Natural killer cell treated with Interleukin-12 subunit alpha and Interleukin-12 subunit beta and Interleukin-15 and Interleukin-18, amount 100 ng/mL, for 72 hours (primary cell): ENCODE results near the gene LSS. TPM values are rescaled to one million over a fixed set of nuclear protein-coding genes. Genes with fewer than 3 reads are reported as not detected.
A peak's percentile ranks its signal among the peaks of the same experiment; 100 is the strongest.
"Not testable (repeated sequence)": the region's sequence is repeated elsewhere in the genome, so short reads cannot be mapped to it uniquely, and the experiment has no call there.

Experiments used
- ATAC-seq, 2 donors: fragments of 150-1000 bp; cut with Tn5 transposase in 1 of 2; sonication (Bioruptor Pico), chemical (Tn5 transposase) in 1 of 2; 2 replicates each; pipeline ENCODE4 v1.10.0; 2021
- DNase-seq: peaks from one replicate; pipeline ENCODE4 v3.0.0; 2022; ENCODE audit warnings: low spot score
- H3K27ac Mint-ChIP-seq, 2 donors: 1 replicate in 1 of 2; 2 replicates in 1 of 2; pipeline ENCODE4 v1.8.0; 2022; ENCODE audit warnings: mixed read lengths in 2 of 2, mild to moderate bottlenecking in 1 of 2, moderate library complexity in 1 of 2
- H3K27me3 Mint-ChIP-seq, 2 donors: 1 replicate in 1 of 2; 2 replicates in 1 of 2; pipeline ENCODE4 v1.8.0; 2022; ENCODE audit warnings: mixed read lengths in 2 of 2
- H3K36me3 Mint-ChIP-seq: one replicate; pipeline ENCODE4 v1.8.0; 2022; ENCODE audit warnings: mixed read lengths
- H3K4me1 Mint-ChIP-seq, 2 donors: 1 replicate in 1 of 2; 2 replicates in 1 of 2; pipeline ENCODE4 v1.8.0; 2022; ENCODE audit warnings: low read depth in 2 of 2, mixed read lengths in 2 of 2, mild to moderate bottlenecking in 1 of 2
- H3K4me3 Mint-ChIP-seq: one replicate; pipeline ENCODE4 v1.8.0; 2022; ENCODE audit warnings: mixed read lengths
- H3K9me3 Mint-ChIP-seq: 2 replicates; pipeline ENCODE4 v1.8.0; 2022; ENCODE audit warnings: mixed read lengths
- total RNA-seq, 2 donors: library from RNA; stranded (reverse); gene quantifications; one replicate each; pipeline ENCODE4 v1.2.3, GENCODE V29; 2022

Gene LSS
- total RNA-seq, 2 donors from 2014 or later, result 32.6 to 54.4 TPM

- no peak overlapping the region for H3K27ac Mint-ChIP-seq
- no peaks in the 10 kb centered on the region for H3K36me3 Mint-ChIP-seq
- H3K9me3 Mint-ChIP-seq, result no peaks in the 10 kb centered on the region
- no peak for DNase-seq
- no peaks in the 10 kb centered on the region for H3K4me1 Mint-ChIP-seq
- H3K4me3 Mint-ChIP-seq, result no peak overlapping the region
- no peaks in the 10 kb centered on the region for H3K27me3 Mint-ChIP-seq
- no peak for ATAC-seq
Observed at GRCh38 chr21:46210378-46211136, 18.0 kb downstream of the LSS start.

- no peak overlapping the region for H3K27ac Mint-ChIP-seq
Observed at GRCh38 chr21:46208761-46209721, 19.5 kb downstream of the LSS start.

GRCh38 chr21:46207920-46208591 is 20.5 kb downstream of the LSS start:
- no peak for DNase-seq
- no peak for ATAC-seq
- no peak overlapping the region for H3K27ac Mint-ChIP-seq

More at GRCh38 chr21:46208761-46209721, 19.5 kb downstream of the LSS start:
- DNase-seq, result no peak
- Mint-ChIP-seq H3K9me3 (no peaks in the 10 kb centered on the region), H3K4me3 (no peak overlapping the region), H3K36me3 (no peaks in the 10 kb centered on the region), H3K27me3 (no peaks in the 10 kb centered on the region), H3K4me1 (no peaks in the 10 kb centered on the region)
- ATAC-seq, result no peak

GRCh38 chr21:46207006-46207919 is 21.3 kb downstream of the LSS start:
- DNase-seq (no peak), ATAC-seq (no peak)
- H3K4me1 Mint-ChIP-seq, result no peaks in the 10 kb centered on the region
- H3K27me3 Mint-ChIP-seq, result no peaks in the 10 kb centered on the region
- H3K27ac Mint-ChIP-seq, result no peak overlapping the region
- no peaks in the 10 kb centered on the region for H3K9me3 Mint-ChIP-seq
- no peak overlapping the region for H3K4me3 Mint-ChIP-seq
- no peaks in the 10 kb centered on the region for H3K36me3 Mint-ChIP-seq

More at GRCh38 chr21:46207920-46208591, 20.5 kb downstream of the LSS start:
- no peaks in the 10 kb centered on the region for H3K36me3 Mint-ChIP-seq
- no peaks in the 10 kb centered on the region for H3K4me1 Mint-ChIP-seq
- no peak overlapping the region for H3K4me3 Mint-ChIP-seq
- H3K27me3 Mint-ChIP-seq, result no peaks in the 10 kb centered on the region
- H3K9me3 Mint-ChIP-seq, result no peaks in the 10 kb centered on the region

GRCh38 chr21:46206163-46207005 is 22.2 kb downstream of the LSS start:
- H3K9me3 Mint-ChIP-seq, result no peaks in the 10 kb centered on the region
- peak; percentile 9 to 19 for ATAC-seq
- H3K36me3 Mint-ChIP-seq, result no peaks in the 10 kb centered on the region
- no peak for DNase-seq
- no peaks in the 10 kb centered on the region for H3K27me3 Mint-ChIP-seq
- H3K27ac Mint-ChIP-seq, result no peak overlapping the region
- no peak overlapping the region for H3K4me3 Mint-ChIP-seq
- no peaks in the 10 kb centered on the region for H3K4me1 Mint-ChIP-seq

- H3K36me3 Mint-ChIP-seq, result no peaks in the 10 kb centered on the region
- no peak overlapping the region for H3K4me3 Mint-ChIP-seq
- no peaks in the 10 kb centered on the region for H3K27me3 Mint-ChIP-seq
- no peaks in the 10 kb centered on the region for H3K4me1 Mint-ChIP-seq
- H3K27ac Mint-ChIP-seq, result no peak overlapping the region
- H3K9me3 Mint-ChIP-seq, result no peaks in the 10 kb centered on the region
- ATAC-seq (no peak), DNase-seq (no peak)
Observed at GRCh38 chr21:46205766-46206162, 22.8 kb downstream of the LSS start.

- ATAC-seq (no peak), DNase-seq (no peak)
- no peak overlapping the region for H3K27ac Mint-ChIP-seq
- H3K4me3 Mint-ChIP-seq, result no peak overlapping the region
- no peaks in the 10 kb centered on the region for H3K27me3 Mint-ChIP-seq
- no peaks in the 10 kb centered on the region for H3K36me3 Mint-ChIP-seq
- no peaks in the 10 kb centered on the region for H3K4me1 Mint-ChIP-seq
- H3K9me3 Mint-ChIP-seq, result no peaks in the 10 kb centered on the region
Observed at GRCh38 chr21:46205166-46205565, 23.4 kb downstream of the LSS start.

GRCh38 chr21:46203203-46203600 is 25.4 kb downstream of the LSS start:
- no peak overlapping the region for H3K27ac Mint-ChIP-seq
- DNase-seq, result no peak

GRCh38 chr21:46202592-46203202 is 25.9 kb downstream of the LSS start:
- Mint-ChIP-seq H3K4me3 (no peak overlapping the region), H3K9me3 (no peaks in the 10 kb centered on the region), H3K27me3 (no peaks in the 10 kb centered on the region), H3K4me1 (peaks cover 4 to 5% of the 10 kb centered on the region in 2 donors), H3K36me3 (peaks cover 6% of the 10 kb centered on the region), H3K27ac (no peak overlapping the region)
- ATAC-seq, result no peak
- DNase-seq, result no peak

More at GRCh38 chr21:46203203-46203600, 25.4 kb downstream of the LSS start:
- Mint-ChIP-seq H3K36me3 (peaks cover 6% of the 10 kb centered on the region), H3K9me3 (no peaks in the 10 kb centered on the region), H3K27me3 (no peaks in the 10 kb centered on the region), H3K4me3 (no peak overlapping the region), H3K4me1 (peaks cover 4 to 5% of the 10 kb centered on the region in 2 donors)
- no peak for ATAC-seq

- DNase-seq, H3K36me3 Mint-ChIP-seq, H3K9me3 Mint-ChIP-seq, ATAC-seq, H3K27me3 Mint-ChIP-seq, H3K4me3 Mint-ChIP-seq, H3K4me1 Mint-ChIP-seq, H3K27ac Mint-ChIP-seq: not testable (repeated sequence)
Observed at GRCh38 chr21:46200877-46201803, 27.4 kb downstream of the LSS start.
